Natural killer cell (primary cell): ENCODE results near the gene LIMS2. TPM values are rescaled to one million over a fixed set of nuclear protein-coding genes. Genes with fewer than 3 reads are reported as not detected.

ENCODE experiments used
- ATAC-seq, 3 donors: fragments of 150-1000 bp in 2 of 3; fragments of 200-7000 bp in 1 of 3; cut with Tn5 transposase; 1 replicate in 1 of 3; 2 replicates in 2 of 3; pipeline ENCODE4 v1.10.0; 2021; ENCODE audit warnings: mild to moderate bottlenecking in 2 of 3, moderate library complexity in 2 of 3
- DNase-seq, 2 donors: peaks; one replicate each; pipeline versions ENCODE4 v3.0.0 to v3.0.0-alpha.2; 2013 to 2021; ENCODE audit warnings: mixed read lengths in 1 of 2
- H3K27ac ChIP-seq: one replicate; pipeline ENCODE4 v1.5.1; 2013; ENCODE audit warnings: mild to moderate bottlenecking, low read length
- H3K27me3 ChIP-seq: one replicate; pipeline ENCODE4 v1.6.1; 2013; ENCODE audit warnings: low read length; ENCODE audit not compliant: control insufficient read depth, insufficient read depth
- H3K36me3 ChIP-seq: one replicate; pipeline ENCODE4 v1.6.1; 2013; ENCODE audit warnings: low read length; ENCODE audit not compliant: control insufficient read depth, insufficient read depth
- H3K4me1 ChIP-seq: one replicate; pipeline ENCODE4 v1.6.1; 2013; ENCODE audit warnings: low read length; ENCODE audit not compliant: control insufficient read depth, insufficient read depth
- H3K4me3 ChIP-seq: one replicate; pipeline ENCODE4 v1.5.1; 2013; ENCODE audit warnings: low read length
- H3K9me3 ChIP-seq: one replicate; pipeline ENCODE4 v1.6.1; 2013; ENCODE audit warnings: low read length; ENCODE audit not compliant: control insufficient read depth, insufficient read depth
- H3K27ac Mint-ChIP-seq, 2 donors: one replicate each; pipeline ENCODE4 v1.8.0; 2022; ENCODE audit warnings: mild to moderate bottlenecking in 2 of 2, mixed read lengths in 2 of 2, moderate library complexity in 1 of 2
- H3K27me3 Mint-ChIP-seq, 2 donors: one replicate each; pipeline ENCODE4 v1.8.0; 2022; ENCODE audit warnings: low read depth in 2 of 2, mixed read lengths in 2 of 2
- H3K36me3 Mint-ChIP-seq: one replicate; pipeline ENCODE4 v1.8.0; 2022; ENCODE audit warnings: mixed read lengths
- H3K4me1 Mint-ChIP-seq, 2 donors: one replicate each; pipeline ENCODE4 v1.8.0; 2022; ENCODE audit warnings: mixed read lengths in 2 of 2
- H3K4me3 Mint-ChIP-seq: one replicate; pipeline ENCODE4 v1.8.0; 2022; ENCODE audit warnings: mild to moderate bottlenecking, moderate library complexity, mixed read lengths
- H3K9me3 Mint-ChIP-seq, 2 donors: one replicate each; pipeline ENCODE4 v1.8.0; 2022; ENCODE audit warnings: mixed read lengths in 2 of 2
- CTCF ChIP-seq: fragments of 200-600 bp; IDR thresholded peaks from one replicate; pipeline ENCODE4 v1.8.0; 2022; ENCODE audit warnings: antibody characterized with exemption
- WGBS: methylation state at CpG from one replicate; pipeline ENCODE4 v1.1.7; 2013; ENCODE audit warnings: missing lambda C conversion rate; ENCODE audit not compliant: insufficient coverage; 5-methylcytosine and 5-hydroxymethylcytosine counted together
- intact Hi-C: fragments of 100-400 bp; cut with micrococcal nuclease; formaldehyde crosslinking; loops from one replicate; pipeline ENCODE4 v1.14.2; 2022
- total RNA-seq, 4 donors: library from RNA; stranded (reverse); fragments of 120-200 nt in 1 of 4; gene quantifications; one replicate each; pipeline versions ENCODE4 v1.2.3 to v1.2.4, GENCODE V29; 2013 to 2022

The LIMS2 gene
- total RNA-seq, 3 donors from 2014 or later (not counting 1 experiment from before 2014, with no cell fraction given), result 0.15 to 0.16 TPM; not detected in 1

GRCh38 chr2:127649100-127649611 lies 26.2 kb downstream of the LIMS2 start:
- peak in 1 of 3 donors; percentile 14 for ATAC-seq
- H3K36me3 Mint-ChIP-seq, result no peaks in the 10 kb centered on the region

GRCh38 chr2:127648321-127648720 lies 27.0 kb downstream of the LIMS2 start:
- 89% methylated on average over 6 of the region's 6 CpGs for WGBS
- ATAC-seq (no peak), DNase-seq (no peak)
- no peak overlapping the region for H3K27ac ChIP-seq
- H3K4me3 Mint-ChIP-seq, result no peak overlapping the region
- peaks cover 0 to 15% of the 10 kb centered on the region in 2 donors for H3K4me1 Mint-ChIP-seq
- H3K9me3 Mint-ChIP-seq, result no peaks in the 10 kb centered on the region
- H3K27me3 Mint-ChIP-seq, result peaks cover 0 to 4% of the 10 kb centered on the region in 2 donors
- peaks cover 18% of the 10 kb centered on the region for H3K4me1 ChIP-seq
- peak overlapping the region in 1 of 2 donors; percentile 31 for H3K27ac Mint-ChIP-seq
- intact Hi-C loops, result no loop called here
- no peaks in the 10 kb centered on the region for H3K36me3 ChIP-seq
- H3K4me3 ChIP-seq, result no peak overlapping the region
- no peaks in the 10 kb centered on the region for H3K27me3 ChIP-seq
- no peak for TF ChIP-seq CTCF
- H3K9me3 ChIP-seq, result no peaks in the 10 kb centered on the region
- no peaks in the 10 kb centered on the region for H3K36me3 Mint-ChIP-seq

More at GRCh38 chr2:127649100-127649611, 26.2 kb downstream of the LIMS2 start:
- peak in 1 of 2 donors; percentile 48 for DNase-seq
- no peak overlapping the region for H3K4me3 Mint-ChIP-seq
- no peak overlapping the region for H3K27ac ChIP-seq
- intact Hi-C loops, result no loop called here
- no peak overlapping the region for H3K4me3 ChIP-seq
- H3K4me1 Mint-ChIP-seq, result peaks cover 0 to 15% of the 10 kb centered on the region in 2 donors
- no peaks in the 10 kb centered on the region for H3K9me3 Mint-ChIP-seq
- peak overlapping the region in 1 of 2 donors; percentile 31 for H3K27ac Mint-ChIP-seq
- peaks cover 18% of the 10 kb centered on the region for H3K4me1 ChIP-seq
- TF ChIP-seq CTCF, result no peak
- H3K27me3 Mint-ChIP-seq, result peaks cover 0 to 4% of the 10 kb centered on the region in 2 donors
- H3K27me3 ChIP-seq, result no peaks in the 10 kb centered on the region
- WGBS, result 57% methylated on average over 12 of the region's 12 CpGs
- H3K36me3 ChIP-seq, result no peaks in the 10 kb centered on the region
- no peaks in the 10 kb centered on the region for H3K9me3 ChIP-seq

GRCh38 chr2:127647242-127648190 lies 27.8 kb downstream of the LIMS2 start:
- no peak for TF ChIP-seq CTCF
- Histone ChIP-seq H3K4me1 (peaks cover 18% of the 10 kb centered on the region), H3K4me3 (no peak overlapping the region), H3K27ac (no peak overlapping the region), H3K36me3 (no peaks in the 10 kb centered on the region), H3K9me3 (no peaks in the 10 kb centered on the region), H3K27me3 (no peaks in the 10 kb centered on the region)
- Mint-ChIP-seq H3K27me3 (peaks cover 0 to 4% of the 10 kb centered on the region in 2 donors), H3K9me3 (no peaks in the 10 kb centered on the region), H3K4me3 (no peak overlapping the region), H3K36me3 (no peaks in the 10 kb centered on the region), H3K27ac (no peak overlapping the region), H3K4me1 (peaks cover 0 to 15% of the 10 kb centered on the region in 2 donors)
- WGBS, result 89% methylated on average over 16 of the region's 16 CpGs
- intact Hi-C loops, result no loop called here
- DNase-seq (no peak), ATAC-seq (no peak)
